IMR-90 (cell line): ENCODE results near the gene TRIM2. TPM values are rescaled to one million over a fixed set of nuclear protein-coding genes. Genes with fewer than 3 reads are reported as not detected.

Experiments
- ATAC-seq: fragments of 200-7000 bp; cut with Tn5 transposase; 2 replicates; pipeline ENCODE4 v1.9.1; 2020; ENCODE audit warnings: low read depth, mild to moderate bottlenecking, moderate library complexity
- BruUV-seq: library from RNA; stranded (reverse); fragments of 400-500 nt; replicated peaks from 2 replicates; lab custom pipeline; 2021; lab: Mats Ljungman, UMichigan
- CTCF ChIA-PET: fragments of 300-600 bp; formaldehyde crosslinking; extraction: SDS; loops from one replicate; lab custom pipeline; 2021; ENCODE audit warnings: antibody characterized with exemption; lab: Yijun Ruan, JAX
- POLR2A ChIA-PET: fragments of 300-600 bp; sonication (Branson Sonifier 250); formaldehyde crosslinking; loops from one replicate; lab custom pipeline; 2022; ENCODE audit warnings: antibody characterized with exemption; ENCODE audit not compliant: unreplicated experiment; lab: Charles Lee
- DNase-seq: peaks from one replicate; pipeline ENCODE4 v3.0.0; 2013
- H2AFZ ChIP-seq: replicated peaks from 2 replicates; pipeline ENCODE3; 2013; ENCODE audit warnings: low read length, mild to moderate bottlenecking; ENCODE audit not compliant: poor library complexity
- H2AK5ac ChIP-seq: 2 replicates; pipeline ENCODE4 v1.6.1; 2013; ENCODE audit warnings: low read depth, low read length, inconsistent platforms
- H2AK9ac ChIP-seq: replicated peaks from 2 replicates; pipeline ENCODE3; 2013; ENCODE audit warnings: mild to moderate bottlenecking, low read depth, low read length, moderate library complexity; ENCODE audit not compliant: poor library complexity
- H2BK120ac ChIP-seq: 2 replicates; pipeline ENCODE4 v1.6.1; 2013; ENCODE audit warnings: low read depth, low read length, inconsistent platforms
- H2BK15ac ChIP-seq: 3 replicates; pipeline ENCODE4 v1.6.1; 2013; ENCODE audit warnings: low read depth, low read length, inconsistent platforms
- H2BK20ac ChIP-seq: 2 replicates; pipeline ENCODE4 v1.6.1; 2013; ENCODE audit warnings: low read depth, mild to moderate bottlenecking, inconsistent platforms, low read length, moderate library complexity
- H2BK5ac ChIP-seq: 2 replicates; pipeline ENCODE4 v1.6.1; 2013; ENCODE audit warnings: mild to moderate bottlenecking, low read depth, low read length, inconsistent platforms; ENCODE audit not compliant: poor library complexity, severe bottlenecking
- H3K14ac ChIP-seq: replicated peaks from 2 replicates; pipeline ENCODE4 v1.6.1; 2013; ENCODE audit warnings: low read depth, low read length, inconsistent platforms
- H3K18ac ChIP-seq: 2 replicates; pipeline ENCODE4 v1.6.1; 2013; ENCODE audit warnings: low read depth, low read length, control low read depth
- H3K23ac ChIP-seq: 2 replicates; pipeline ENCODE4 v1.6.1; 2013; ENCODE audit warnings: low read depth, low read length, inconsistent platforms
- H3K27ac ChIP-seq: 2 replicates; pipeline ENCODE4 v1.5.1; 2013; ENCODE audit warnings: mild to moderate bottlenecking, control low read depth, low read length; ENCODE audit not compliant: insufficient read depth
- H3K27me3 ChIP-seq: 2 replicates; pipeline ENCODE4 v1.6.1; 2013; ENCODE audit warnings: low read length; ENCODE audit not compliant: control insufficient read depth, insufficient read depth
- H3K36me3 ChIP-seq: 2 replicates; pipeline ENCODE4 v1.6.1; 2013; ENCODE audit warnings: low read length, mixed read lengths; ENCODE audit not compliant: control insufficient read depth, insufficient read depth
- H3K4ac ChIP-seq: 2 replicates; pipeline ENCODE4 v1.6.1; 2013; ENCODE audit warnings: low read depth, low read length, inconsistent platforms
- H3K4me1 ChIP-seq: 2 replicates; pipeline ENCODE4 v1.6.1; 2013; ENCODE audit warnings: low read length, mixed read lengths; ENCODE audit not compliant: control insufficient read depth, insufficient read depth
- H3K4me2 ChIP-seq: 2 replicates; pipeline ENCODE4 v1.6.1; 2013; ENCODE audit warnings: low read depth, mild to moderate bottlenecking, control low read depth, low read length, moderate library complexity
- H3K4me3 ChIP-seq: 2 replicates; pipeline ENCODE4 v1.5.1; 2013; ENCODE audit warnings: low read depth, mild to moderate bottlenecking, control low read depth, low read length, moderate library complexity; ENCODE audit not compliant: insufficient read depth
- H3K56ac ChIP-seq: 2 replicates; pipeline ENCODE4 v1.6.1; 2013; ENCODE audit warnings: low read length, inconsistent platforms; ENCODE audit not compliant: insufficient read depth; ENCODE audit errors: extremely low read depth
- H3K79me1 ChIP-seq, 2 experiments: 2 replicates each; pipeline ENCODE4 v1.6.1; 2013; ENCODE audit warnings: low read length in 2 of 2, inconsistent platforms in 1 of 2, low read depth in 1 of 2
- H3K9ac ChIP-seq: 2 replicates; pipeline ENCODE4 v1.6.1; 2013; ENCODE audit warnings: low read depth, low read length, control low read depth
- H3K9me1 ChIP-seq: 2 replicates; pipeline ENCODE4 v1.6.1; 2013; ENCODE audit warnings: low read length, inconsistent platforms; ENCODE audit not compliant: insufficient read depth
- H3K9me3 ChIP-seq: 2 replicates; pipeline ENCODE4 v1.6.1; 2013; ENCODE audit warnings: low read length; ENCODE audit not compliant: control insufficient read depth, insufficient read depth
- H4K20me1 ChIP-seq: 2 replicates; pipeline ENCODE4 v1.6.1; 2013; ENCODE audit warnings: low read length, inconsistent platforms; ENCODE audit not compliant: insufficient read depth
- H4K5ac ChIP-seq: 2 replicates; pipeline ENCODE4 v1.6.1; 2013; ENCODE audit warnings: mild to moderate bottlenecking, low read depth, low read length, control low read depth
- H4K8ac ChIP-seq, 2 experiments: 2 replicates each; pipeline ENCODE4 v1.6.1; 2013; ENCODE audit warnings: low read depth in 2 of 2, low read length in 2 of 2, control low read depth in 1 of 2, inconsistent platforms in 1 of 2
- H4K91ac ChIP-seq: 2 replicates; pipeline ENCODE4 v1.6.1; 2013; ENCODE audit warnings: low read depth, low read length, inconsistent platforms; ENCODE audit not compliant: insufficient read depth
- CHD1 ChIP-seq: IDR thresholded peaks from 2 replicates; pipeline ENCODE4 v1.6.1; 2012; ENCODE audit warnings: low read depth, low read length, improper control_type of control experiment
- ELK1 ChIP-seq: fragments of 150-350 bp; IDR thresholded peaks from 2 replicates; pipeline ENCODE4 v1.6.1; 2016; ENCODE audit warnings: low read depth, mild to moderate bottlenecking, low read length, moderate library complexity, borderline replicate concordance
- FOS ChIP-seq: fragments of 150-350 bp; IDR thresholded peaks from 2 replicates; pipeline ENCODE4 v1.6.1; 2016; ENCODE audit warnings: low read depth, low read length
- MAZ ChIP-seq: IDR thresholded peaks from 2 replicates; pipeline ENCODE4 v1.6.1; 2012; ENCODE audit warnings: low read depth, mild to moderate bottlenecking, low read length, improper control_type of control experiment, moderate library complexity, borderline replicate concordance
- RAD21 ChIP-seq: IDR thresholded peaks from 2 replicates; pipeline ENCODE4 v1.6.1; 2012; ENCODE audit warnings: low read length, improper control_type of control experiment
- RCOR1 ChIP-seq: IDR thresholded peaks from 2 replicates; pipeline ENCODE4 v1.6.1; 2012; ENCODE audit warnings: mild to moderate bottlenecking, low read length, improper control_type of control experiment; ENCODE audit not compliant: insufficient replicate concordance
- RFX5 ChIP-seq: IDR thresholded peaks from 2 replicates; pipeline ENCODE4 v1.8.0; 2012; ENCODE audit warnings: low read depth, mild to moderate bottlenecking, low read length, moderate library complexity
- WGBS, 2 experiments: methylation state at CpG; one replicate each; pipeline versions ENCODE4 v1.1.5 to v1.1.7; 2013; ENCODE audit warnings: missing lambda C conversion rate in 2 of 2; ENCODE audit not compliant: insufficient read length in 1 of 2; ENCODE audit errors: extremely low coverage in 2 of 2; 5-methylcytosine and 5-hydroxymethylcytosine counted together
- dilution Hi-C: fragments of 300-500 bp; cut with HindIII; formaldehyde crosslinking; loops from one replicate; pipeline ENCODE4 v1.14.3; 2018; ENCODE audit warnings: low sequenced_read_pairs; ENCODE audit not compliant: unreplicated experiment
- in situ Hi-C: fragments of 300-500 bp; cut with MboI; formaldehyde crosslinking; loops from 3 replicates; pipeline ENCODE4 v1.14.3; 2019; ENCODE audit warnings: low sequenced_read_pairs, inconsistent platforms, mixed read lengths
- intact Hi-C: fragments of 100-400 bp; cut with micrococcal nuclease; formaldehyde crosslinking; loops from 2 replicates; pipeline ENCODE4 v1.10.0; 2022
- polyA plus RNA-seq, 3 experiments: library from polyadenylated mRNA; depleted of rRNA; stranded (reverse); fragments of >200 nt; gene quantifications; 2 replicates each; pipeline ENCODE4 v1.2.3, GENCODE V29; 2012; ENCODE audit warnings: low replicate concordance in 1 of 3
- total RNA-seq: library from RNA; depleted of rRNA; stranded (reverse); fragments of >200 nt; gene quantifications from 2 replicates; pipeline ENCODE4 v1.2.3, GENCODE V29; 2012

The TRIM2 gene
- total and polyA plus RNA-seq, 2 of the 4 experiments (the other 2 are of a cell fraction): 16.0 to 64.2 TPM

GRCh38 chr4:153276971-153277370 is 72.7 kb downstream of the TRIM2 start:
- Histone ChIP-seq H4K8ac (no peak overlapping the region), H2AFZ (no peak overlapping the region), H4K20me1 (peaks cover 3% of the 10 kb centered on the region; the same call in 1 of the 2 replicates), H3K9me3 (no peaks in the 10 kb centered on the region), H4K5ac (no peak overlapping the region), H3K14ac (no peak overlapping the region), H3K4ac (no peak overlapping the region), H3K4me1 (peaks cover 2% of the 10 kb centered on the region; the same call in 1 of the 2 replicates), H2AK9ac (no peak overlapping the region), H3K27ac (no peak overlapping the region), H3K36me3 (peaks cover 14% of the 10 kb centered on the region), H2BK120ac (no peak overlapping the region), H3K18ac (no peak overlapping the region), H2BK15ac (no peak overlapping the region), H2BK20ac (no peak overlapping the region), H3K9me1 (peaks cover 2% of the 10 kb centered on the region; the same call in 1 of the 2 replicates), H3K27me3 (no peaks in the 10 kb centered on the region), H3K23ac (no peak overlapping the region), H3K56ac (no peak overlapping the region), H2AK5ac (no peak overlapping the region), H4K91ac (no peak overlapping the region), H3K4me2 (no peak overlapping the region), H2BK5ac (no peak overlapping the region), H3K4me3 (no peak overlapping the region), H3K9ac (no peak overlapping the region), H3K79me1 (peaks cover 0 to 22% of the 10 kb centered on the region in 2 experiments; a peak in 2 of 4 replicates)
- CTCF ChIA-PET: no interaction called here
- intact Hi-C loops (no loop called here), in situ Hi-C loops (no loop called here), dilution Hi-C loops (no loop called here)
- no CpG with 5 or more reads among the region's 3 CpGs for WGBS, 2 experiments
- POLR2A ChIA-PET: no interaction called here
- DNase-seq (no peak), ATAC-seq (no peak)
- no peak for TF ChIP-seq ELK1
- TF ChIP-seq FOS: no peak
- no peak for TF ChIP-seq RAD21
- no peak for TF ChIP-seq RCOR1
- no peak for TF ChIP-seq MAZ
- no peak for TF ChIP-seq CHD1
- no peak for TF ChIP-seq RFX5
- no TSS peak for BruUV-seq
